Activated CD8-positive, alpha-beta memory T cell treated with anti-CD3 and anti-CD28 coated beads, Interleukin-2, amount 50 U/mL, for 24 hours (primary cell): Measurements from ENCODE around the gene FXN.

Source experiments
- DNase-seq: peaks from one replicate; pipeline ENCODE4 v3.0.0-alpha.2; 2020; ENCODE audit errors: extremely low read depth

Gene FXN

GRCh38 chr9:69140123-69140735, 104.7 kb downstream of the FXN start:
- no peak for DNase-seq

- DNase-seq, result no peak
Measured at GRCh38 chr9:69141851-69142250, 106.3 kb downstream of the FXN start.

- no peak for DNase-seq
Measured at GRCh38 chr9:69143291-69143690, 107.7 kb downstream of the FXN start.

- no peak for DNase-seq
Measured at GRCh38 chr9:69145144-69145715, 109.7 kb downstream of the FXN start.

GRCh38 chr9:69147041-69147834, 111.7 kb downstream of the FXN start:
- no peak for DNase-seq

- DNase-seq, result no peak
Measured at GRCh38 chr9:69149321-69149807, 113.8 kb downstream of the FXN start.
